CD14-positive monocyte (primary cell): ENCODE measurements around the gene LRSAM1. TPM values are rescaled to one million over a fixed set of nuclear protein-coding genes. Genes with fewer than 3 reads are reported as not detected.

Source experiments
- DNase-seq, 3 donors: peaks; one replicate each; pipeline ENCODE4 v3.0.0-alpha.2; 2011 to 2022
- H2AFZ ChIP-seq: 2 replicates; pipeline ENCODE4 v1.6.0; 2012; ENCODE audit warnings: mild to moderate bottlenecking, low read depth, low read length, inconsistent platforms; ENCODE audit not compliant: insufficient read depth, poor library complexity, severe bottlenecking
- H3K27ac ChIP-seq, 2 donors: 1 replicate in 1 of 2; 2 replicates in 1 of 2; pipeline ENCODE4 v1.5.1; 2012 to 2013; ENCODE audit warnings: low read length in 2 of 2, control low read depth in 1 of 2, inconsistent platforms in 1 of 2, low read depth in 1 of 2, mild to moderate bottlenecking in 1 of 2
- H3K27me3 ChIP-seq, 2 donors: one replicate each; pipeline versions ENCODE4 v1.6.0 to v1.6.1; 2011 to 2013; ENCODE audit warnings: low read length in 2 of 2; ENCODE audit not compliant: control insufficient read depth in 2 of 2, insufficient read depth in 2 of 2
- H3K36me3 ChIP-seq, 2 donors: replicated peaks in 1 of 2; 1 replicate in 1 of 2; 2 replicates in 1 of 2; pipeline versions ENCODE4 v1.5.1 to v1.6.1; 2012 to 2013; ENCODE audit warnings: low read length in 2 of 2, control low read depth in 1 of 2, inconsistent platforms in 1 of 2, mild to moderate bottlenecking in 1 of 2; ENCODE audit not compliant: insufficient read depth in 2 of 2, control insufficient read depth in 1 of 2
- H3K4me1 ChIP-seq, 2 donors: 1 replicate in 1 of 2; 2 replicates in 1 of 2; pipeline versions ENCODE4 v1.5.1 to v1.6.1; 2012 to 2013; ENCODE audit warnings: low read length in 2 of 2, control low read depth in 1 of 2, inconsistent platforms in 1 of 2, mild to moderate bottlenecking in 1 of 2, moderate library complexity in 1 of 2; ENCODE audit not compliant: insufficient read depth in 2 of 2, control insufficient read depth in 1 of 2
- H3K4me2 ChIP-seq: replicated peaks from 2 replicates; pipeline ENCODE3; 2012; ENCODE audit warnings: low read length, moderate library complexity, mild to moderate bottlenecking; ENCODE audit not compliant: poor library complexity, severe bottlenecking; ENCODE audit errors: extremely low read depth
- H3K4me3 ChIP-seq, 3 experiments: fragments of 200-600 bp in 1 of 3; sonication (generic) in 1 of 3; replicated peaks in 1 of 3; 1 replicate in 2 of 3; 2 replicates in 1 of 3; pipeline ENCODE4 v1.5.1; 2011 to 2013; ENCODE audit warnings: low read length in 3 of 3, mild to moderate bottlenecking in 3 of 3, control low read depth in 2 of 3, low read depth in 2 of 3, inconsistent platforms in 1 of 3, moderate library complexity in 1 of 3
- H3K79me2 ChIP-seq: 2 replicates; pipeline ENCODE4 v1.6.0; 2012; ENCODE audit warnings: mild to moderate bottlenecking, control low read depth, inconsistent platforms, low read length, moderate library complexity; ENCODE audit not compliant: insufficient read depth
- H3K9ac ChIP-seq: 2 replicates; pipeline ENCODE4 v1.6.0; 2017; ENCODE audit warnings: low read length, mild to moderate bottlenecking; ENCODE audit not compliant: insufficient read depth, poor library complexity, severe bottlenecking
- H3K9me3 ChIP-seq, 2 donors: replicated peaks in 1 of 2; 1 replicate in 1 of 2; 2 replicates in 1 of 2; pipeline versions ENCODE4 v1.5.1 to v1.6.1; 2012 to 2013; ENCODE audit warnings: low read length in 2 of 2, control low read depth in 1 of 2; ENCODE audit not compliant: control insufficient read depth in 1 of 2, insufficient read depth in 1 of 2
- H4K20me1 ChIP-seq: 2 replicates; pipeline ENCODE4 v1.6.0; 2012; ENCODE audit warnings: mild to moderate bottlenecking, low read length, control low read depth, moderate library complexity; ENCODE audit not compliant: insufficient read depth
- H3K27ac Mint-ChIP-seq, 7 donors: one replicate each; pipeline ENCODE4 v1.8.0; 2020; ENCODE audit warnings: mild to moderate bottlenecking in 7 of 7, mixed read lengths in 7 of 7, moderate library complexity in 6 of 7, inconsistent platforms in 2 of 7
- H3K27me3 Mint-ChIP-seq, 3 donors: one replicate each; pipeline ENCODE4 v1.8.0; 2021 to 2022; ENCODE audit warnings: low read depth in 3 of 3, mild to moderate bottlenecking in 3 of 3, mixed read lengths in 3 of 3, moderate library complexity in 3 of 3, inconsistent platforms in 1 of 3
- H3K36me3 Mint-ChIP-seq, 2 donors: one replicate each; pipeline ENCODE4 v1.8.0; 2020; ENCODE audit warnings: mixed read lengths in 2 of 2, inconsistent platforms in 1 of 2, mild to moderate bottlenecking in 1 of 2
- H3K4me1 Mint-ChIP-seq: one replicate; pipeline ENCODE4 v1.8.0; 2020; ENCODE audit warnings: mild to moderate bottlenecking, mixed read lengths
- H3K4me3 Mint-ChIP-seq, 2 donors: one replicate each; pipeline ENCODE4 v1.8.0; 2020; ENCODE audit warnings: mild to moderate bottlenecking in 2 of 2, mixed read lengths in 2 of 2, moderate library complexity in 1 of 2
- H3K9me3 Mint-ChIP-seq, 7 donors: one replicate each; pipeline ENCODE4 v1.8.0; 2020 to 2022; ENCODE audit warnings: mixed read lengths in 7 of 7, mild to moderate bottlenecking in 6 of 7, moderate library complexity in 6 of 7, inconsistent platforms in 2 of 7
- CTCF ChIP-seq: fragments of 200-600 bp; IDR thresholded peaks from one replicate; pipeline ENCODE4 v1.8.0; 2022; ENCODE audit warnings: antibody characterized with exemption, mild to moderate bottlenecking
- WGBS: methylation state at CpG from one replicate; pipeline ENCODE4 v1.1.5; 2013; ENCODE audit warnings: missing lambda C conversion rate; ENCODE audit not compliant: insufficient coverage; 5-methylcytosine and 5-hydroxymethylcytosine counted together
- intact Hi-C, 2 donors: fragments of 100-400 bp; cut with micrococcal nuclease; formaldehyde crosslinking; loops; one replicate each; pipeline versions ENCODE4 v1.15.0 to v1.15.1; 2023
- polyA plus RNA-seq, 3 donors: library from polyadenylated mRNA; depleted of rRNA in 1 of 3; unstranded in 2 of 3; stranded (reverse) in 1 of 3; fragments of 300-500 nt in 2 of 3; fragments of >200 nt in 1 of 3; fragmentation: Illumina TruSeq in 2 of 3; gene quantifications; 1 replicate in 2 of 3; 2 replicates in 1 of 3; pipeline ENCODE4 v1.2.3, GENCODE V29; 2012 to 2021

The LRSAM1 gene
- polyA plus RNA-seq, 3 donors, result 6.0 to 19.8 (median 8.2) TPM

GRCh38 chr9:127437497-127438264 lies 13.6 kb upstream of the LRSAM1 start:
- DNase-seq, result no peak

GRCh38 chr9:127438394-127438793 lies 12.9 kb upstream of the LRSAM1 start:
- Histone ChIP-seq H3K9me3 (no peaks in the 10 kb centered on the region), H3K27ac (no peak overlapping the region), H3K4me3 (no peak overlapping the region), H2AFZ (no peak overlapping the region), H3K27me3 (no peaks in the 10 kb centered on the region), H3K9ac (no peak overlapping the region), H3K79me2 (no peaks in the 10 kb centered on the region), H4K20me1 (no peaks in the 10 kb centered on the region), H3K4me2 (no peak overlapping the region), H3K36me3 (peaks cover 81 to 92% of the 10 kb centered on the region in 2 donors), H3K4me1 (no peaks in the 10 kb centered on the region)
- no peaks in the 10 kb centered on the region for H3K4me1 Mint-ChIP-seq
- H3K4me3 Mint-ChIP-seq, result no peak overlapping the region
- intact Hi-C loops, result no loop called here
- H3K9me3 Mint-ChIP-seq, result peaks cover 0 to under 1% (median 0%) of the 10 kb centered on the region in 7 donors
- H3K27me3 Mint-ChIP-seq, result peaks cover 0 to 5% (median 0%) of the 10 kb centered on the region in 3 donors
- no peak for DNase-seq
- no peak for TF ChIP-seq CTCF
- H3K36me3 Mint-ChIP-seq, result peaks cover 83 to 94% of the 10 kb centered on the region in 2 donors
- WGBS, result 100% methylated on average over 8 of the region's 9 CpGs
- no peak overlapping the region for H3K27ac Mint-ChIP-seq

More at GRCh38 chr9:127437497-127438264, 13.6 kb upstream of the LRSAM1 start:
- H2AFZ ChIP-seq, result no peak overlapping the region
- peaks cover 0 to 5% (median 0%) of the 10 kb centered on the region in 3 donors for H3K27me3 Mint-ChIP-seq
- no peak for TF ChIP-seq CTCF
- H3K4me3 Mint-ChIP-seq, result no peak overlapping the region
- H3K27ac Mint-ChIP-seq, result no peak overlapping the region
- H3K4me3 ChIP-seq, result no peak overlapping the region
- H3K9me3 Mint-ChIP-seq, result no peaks in the 10 kb centered on the region
- H3K4me1 ChIP-seq, result no peaks in the 10 kb centered on the region
- no peak overlapping the region for H3K4me2 ChIP-seq
- no peaks in the 10 kb centered on the region for H3K9me3 ChIP-seq
- no peaks in the 10 kb centered on the region for H3K79me2 ChIP-seq
- H4K20me1 ChIP-seq, result no peaks in the 10 kb centered on the region
- H3K4me1 Mint-ChIP-seq, result no peaks in the 10 kb centered on the region
- intact Hi-C loops, result no loop called here
- H3K27me3 ChIP-seq, result no peaks in the 10 kb centered on the region
- H3K36me3 ChIP-seq, result peaks cover 81 to 94% of the 10 kb centered on the region in 2 donors
- H3K36me3 Mint-ChIP-seq, result peaks cover 85 to 100% of the 10 kb centered on the region in 2 donors
- H3K27ac ChIP-seq, result no peak overlapping the region
- H3K9ac ChIP-seq, result no peak overlapping the region
- 68% methylated on average over 8 of the region's 12 CpGs for WGBS
